HCT116 (cell line): ENCODE data around the gene ACTR3C. TPM values are rescaled to one million over a fixed set of nuclear protein-coding genes. Genes with fewer than 3 reads are reported as not detected.
"Not testable (repeated sequence)": the region's sequence is repeated elsewhere in the genome, so short reads cannot be mapped to it uniquely, and the experiment has no call there.

Source experiments
- ATAC-seq: fragments of 200-7000 bp; cut with Tn5 transposase; 2 replicates; pipeline ENCODE4 v1.9.1; 2020; ENCODE audit warnings: mild to moderate bottlenecking, moderate library complexity
- BruUV-seq: library from RNA; stranded (reverse); fragments of 400-500 nt; replicated peaks from 2 replicates; lab custom pipeline; 2021; lab: Mats Ljungman, UMichigan
- CTCF ChIA-PET: fragments of 300-600 bp; sonication (Branson Sonifier 250); formaldehyde crosslinking; loops from one replicate; lab custom pipeline; 2021; ENCODE audit warnings: antibody characterized with exemption; lab: Charles Lee
- POLR2A ChIA-PET: fragments of 300-600, 350-600 bp; sonication (Branson Sonifier 250); formaldehyde crosslinking; loops from one replicate; lab custom pipeline; 2021; ENCODE audit warnings: antibody characterized with exemption; lab: Charles Lee
- RAD21 ChIA-PET, 2 experiments: fragments of 300-600 bp; sonication (Branson Sonifier 250); formaldehyde crosslinking; loops; one replicate each; lab custom pipeline; 2023; ENCODE audit warnings: low total read pairs in 2 of 2; ENCODE audit not compliant: uncharacterized antibody in 2 of 2, unreplicated experiment in 2 of 2, low non-redundant PET in 1 of 2; lab: Charles Lee
- DNase-seq: peaks from one replicate; pipeline ENCODE4 v3.0.0-alpha.2; 2010; ENCODE audit warnings: low read depth, low spot score
- H2AFZ ChIP-seq: fragments of 200-600 bp; shearing (Covaris generic), sonication (generic); 2 replicates; pipeline ENCODE4 v1.6.1; 2017; ENCODE audit warnings: low read depth, mixed run types, mixed read lengths, antibody characterized with exemption, low read length; ENCODE audit not compliant: poor library complexity, severe bottlenecking
- H3K27ac ChIP-seq: 2 replicates; pipeline ENCODE4 v1.5.1; 2012; ENCODE audit warnings: low read depth, low read length
- H3K27me3 ChIP-seq: fragments of 200-600 bp; sonication (generic); 2 replicates; pipeline ENCODE4 v1.6.1; 2016; ENCODE audit warnings: mixed run types, low read length, mixed read lengths; ENCODE audit not compliant: insufficient read depth
- H3K36me3 ChIP-seq, 2 experiments: fragments of 200-500 bp in 1 of 2; fragments of 200-600 bp in 1 of 2; sonication (Bioruptor generic) in 1 of 2; sonication (generic) in 1 of 2; 2 replicates each; pipeline versions ENCODE4 v1.5.1 to v1.6.1; 2014 to 2016; ENCODE audit warnings: low read length in 2 of 2, inconsistent platforms in 1 of 2, mixed read lengths in 1 of 2, mixed run types in 1 of 2; ENCODE audit not compliant: insufficient read depth in 2 of 2, control insufficient read depth in 1 of 2
- H3K4me1 ChIP-seq, 2 experiments: fragments of 200-600 bp in 1 of 2; sonication (generic) in 1 of 2; 2 replicates each; pipeline versions ENCODE4 v1.5.1 to v1.6.1; 2012 to 2017; ENCODE audit warnings: low read length in 2 of 2, inconsistent platforms in 1 of 2, mild to moderate bottlenecking in 1 of 2, mixed read lengths in 1 of 2, mixed run types in 1 of 2, moderate library complexity in 1 of 2; ENCODE audit not compliant: insufficient read depth in 2 of 2, control insufficient read depth in 1 of 2
- H3K4me2 ChIP-seq: fragments of 200-600 bp; sonication (generic); 2 replicates; pipeline ENCODE4 v1.6.1; 2017; ENCODE audit warnings: mixed run types, low read length, mixed read lengths
- H3K4me3 ChIP-seq, 2 experiments: fragments of 200-600 bp in 1 of 2; sonication (generic) in 1 of 2; replicated peaks in 1 of 2; 2 replicates each; pipeline ENCODE4 v1.5.1; 2011 to 2016; ENCODE audit warnings: low read length in 2 of 2, control low read depth in 1 of 2, low read depth in 1 of 2, mild to moderate bottlenecking in 1 of 2, mixed read lengths in 1 of 2, mixed run types in 1 of 2
- H3K79me2 ChIP-seq: fragments of 200-600 bp; sonication (generic); 2 replicates; pipeline ENCODE4 v1.6.1; 2017; ENCODE audit warnings: mild to moderate bottlenecking, mixed run types, low read length, moderate library complexity, mixed read lengths; ENCODE audit not compliant: insufficient read depth
- H3K9ac ChIP-seq: fragments of 200-600 bp; sonication (generic); 2 replicates; pipeline ENCODE4 v1.6.1; 2016; ENCODE audit warnings: low read length, mixed read lengths
- H3K9me2 ChIP-seq: fragments of 200-600 bp; sonication (generic), shearing (Covaris generic); 2 replicates; pipeline ENCODE4 v1.6.1; 2017; ENCODE audit warnings: mixed run types, mild to moderate bottlenecking, moderate library complexity; ENCODE audit not compliant: insufficient read depth
- H3K9me3 ChIP-seq, 2 experiments: fragments of 200-500 bp in 1 of 2; fragments of 200-600 bp in 1 of 2; sonication (Bioruptor generic) in 1 of 2; sonication (generic) in 1 of 2; 2 replicates each; pipeline ENCODE4 v1.6.1; 2014 to 2017; ENCODE audit warnings: low read length in 2 of 2, mixed read lengths in 2 of 2, inconsistent platforms in 1 of 2, low read depth in 1 of 2, mild to moderate bottlenecking in 1 of 2, mixed run types in 1 of 2, moderate library complexity in 1 of 2; ENCODE audit not compliant: control insufficient read depth in 1 of 2, insufficient read depth in 1 of 2
- H4K20me1 ChIP-seq: fragments of 200-600 bp; sonication (generic), shearing (Covaris generic); 2 replicates; pipeline ENCODE4 v1.6.1; 2017; ENCODE audit warnings: mixed run types, mild to moderate bottlenecking, moderate library complexity; ENCODE audit not compliant: insufficient read depth
- intact Hi-C: fragments of 100-400 bp; cut with micrococcal nuclease; formaldehyde crosslinking; loops from 2 replicates; pipeline ENCODE4 v1.10.0; 2022
- total RNA-seq: library from RNA; stranded (reverse); gene quantifications from one replicate; pipeline ENCODE4 v1.2.1, GENCODE V29; 2021; ENCODE audit not compliant: unreplicated experiment
- TF ChIP-seq, protein P1 (sequence below), 3 experiments: fragments of 200-600 bp in 1 of 3; sonication (generic) in 1 of 3; IDR thresholded peaks in 2 of 3; conservative IDR thresholded peaks in 1 of 3; 2 replicates each; pipeline ENCODE4 v1.5.1; 2012 to 2017; ENCODE audit warnings: low read depth in 2 of 3, low read length in 2 of 3, antibody characterized with exemption in 1 of 3, borderline replicate concordance in 1 of 3, control low read depth in 1 of 3, mild to moderate bottlenecking in 1 of 3, mixed read lengths in 1 of 3, mixed run types in 1 of 3, moderate library complexity in 1 of 3; ENCODE audit not compliant: insufficient read depth in 1 of 3

ACTR3C gene
- total RNA-seq, 1 experiment from 2014 or later: 2.0 TPM

DNA sequence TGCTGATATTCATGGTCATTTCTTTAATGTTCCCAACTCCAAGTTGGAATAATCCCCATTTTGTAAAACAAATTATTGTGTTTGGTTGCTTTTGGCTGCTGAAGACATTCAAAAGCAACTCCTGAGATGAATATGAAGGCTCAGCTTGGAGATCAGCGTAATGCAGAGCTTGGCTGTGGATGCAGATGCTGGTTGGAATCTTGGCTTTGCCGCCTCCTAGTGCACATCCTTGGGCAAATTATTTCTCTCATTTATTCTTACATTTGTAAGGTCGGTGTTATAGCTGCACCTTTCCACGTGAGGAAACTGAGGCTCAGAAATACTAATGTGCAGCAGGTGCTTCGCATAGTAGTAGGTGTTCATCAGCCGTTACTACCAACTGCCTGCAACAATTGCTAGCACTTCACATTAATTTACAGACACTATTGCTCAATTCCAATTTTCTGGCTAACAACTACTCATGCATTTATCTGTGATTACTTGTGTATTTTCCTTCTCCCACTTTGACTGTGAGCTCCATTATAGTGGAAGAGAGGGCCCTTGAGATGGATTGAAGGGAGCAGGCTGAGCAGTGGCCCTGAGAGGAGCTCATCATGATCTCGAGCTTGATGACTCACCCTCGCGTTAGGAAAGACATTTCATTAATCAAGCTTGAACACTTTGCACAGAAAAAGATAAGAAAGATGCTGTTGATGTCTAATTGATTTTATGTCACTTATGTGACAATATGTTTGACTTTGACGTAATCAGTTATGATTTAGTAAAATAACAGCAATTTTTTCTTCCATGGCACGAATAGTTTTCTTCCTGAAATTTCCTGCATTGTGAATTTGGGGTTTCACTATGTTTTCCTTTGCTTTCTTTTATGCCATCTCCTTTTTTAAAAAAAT, 101.0 kb downstream of the ACTR3C start:
- H3K9me2 ChIP-seq, H2AFZ ChIP-seq, H3K9ac ChIP-seq, H3K79me2 ChIP-seq, H3K27ac ChIP-seq, H4K20me1 ChIP-seq, RAD21 ChIA-PET, intact Hi-C loops, H3K36me3 ChIP-seq, H3K4me1 ChIP-seq, H3K4me2 ChIP-seq, BruUV-seq, CTCF ChIA-PET, H3K4me3 ChIP-seq, POLR2A ChIA-PET, H3K9me3 ChIP-seq, DNase-seq, H3K27me3 ChIP-seq: not testable (repeated sequence)
- TF ChIP-seq, protein P1, sequence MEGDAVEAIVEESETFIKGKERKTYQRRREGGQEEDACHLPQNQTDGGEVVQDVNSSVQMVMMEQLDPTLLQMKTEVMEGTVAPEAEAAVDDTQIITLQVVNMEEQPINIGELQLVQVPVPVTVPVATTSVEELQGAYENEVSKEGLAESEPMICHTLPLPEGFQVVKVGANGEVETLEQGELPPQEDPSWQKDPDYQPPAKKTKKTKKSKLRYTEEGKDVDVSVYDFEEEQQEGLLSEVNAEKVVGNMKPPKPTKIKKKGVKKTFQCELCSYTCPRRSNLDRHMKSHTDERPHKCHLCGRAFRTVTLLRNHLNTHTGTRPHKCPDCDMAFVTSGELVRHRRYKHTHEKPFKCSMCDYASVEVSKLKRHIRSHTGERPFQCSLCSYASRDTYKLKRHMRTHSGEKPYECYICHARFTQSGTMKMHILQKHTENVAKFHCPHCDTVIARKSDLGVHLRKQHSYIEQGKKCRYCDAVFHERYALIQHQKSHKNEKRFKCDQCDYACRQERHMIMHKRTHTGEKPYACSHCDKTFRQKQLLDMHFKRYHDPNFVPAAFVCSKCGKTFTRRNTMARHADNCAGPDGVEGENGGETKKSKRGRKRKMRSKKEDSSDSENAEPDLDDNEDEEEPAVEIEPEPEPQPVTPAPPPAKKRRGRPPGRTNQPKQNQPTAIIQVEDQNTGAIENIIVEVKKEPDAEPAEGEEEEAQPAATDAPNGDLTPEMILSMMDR (IDR thresholded peaks at IDR 0.05 in 2 of 3, conservative IDR thresholded peaks at IDR 0.05 in 1 of 3; ENCODE audit: borderline replicate concordance in 1 of 3, insufficient read depth in 1 of 3, low read depth in 2 of 3, low read length in 2 of 3): peak in 1 of 3 experiments; percentile 7; a peak in 1 of 6 replicates
- ATAC-seq: peak; percentile 42; the same call in 1 of the 2 replicates

DNA sequence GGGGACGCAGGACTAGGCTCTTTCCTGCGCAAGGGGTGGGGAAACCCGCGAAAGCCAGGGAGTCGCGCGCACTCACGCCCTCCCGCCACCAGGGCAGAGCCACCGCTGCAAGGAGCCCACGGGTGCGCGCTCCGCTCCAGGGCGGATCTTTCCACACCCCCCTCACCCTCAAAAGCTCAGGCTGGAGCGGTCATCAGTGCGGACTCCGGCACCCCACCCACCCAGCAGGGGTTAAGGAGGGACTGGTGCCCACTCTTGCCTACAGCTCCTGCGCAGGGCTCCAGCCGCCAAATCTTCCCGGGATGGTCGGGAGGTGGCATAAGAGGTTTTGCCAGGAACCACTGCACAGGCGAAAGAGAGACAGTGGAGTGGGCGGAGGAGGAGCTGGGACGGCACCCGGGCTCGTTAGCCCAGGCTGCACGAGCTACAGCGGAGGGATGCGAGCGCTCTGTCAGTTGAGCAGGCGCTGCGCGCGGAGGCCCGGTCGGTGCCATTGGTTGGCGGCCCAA, 102.6 kb downstream of the ACTR3C start:
- CTCF ChIA-PET, ATAC-seq, H3K4me1 ChIP-seq, H3K4me3 ChIP-seq, intact Hi-C loops, H3K79me2 ChIP-seq, POLR2A ChIA-PET, H3K27ac ChIP-seq, H3K9me2 ChIP-seq, RAD21 ChIA-PET, H3K9me3 ChIP-seq, H3K36me3 ChIP-seq, H3K27me3 ChIP-seq, H2AFZ ChIP-seq, H3K9ac ChIP-seq, H4K20me1 ChIP-seq, BruUV-seq, H3K4me2 ChIP-seq, DNase-seq: not testable (repeated sequence)

DNA sequence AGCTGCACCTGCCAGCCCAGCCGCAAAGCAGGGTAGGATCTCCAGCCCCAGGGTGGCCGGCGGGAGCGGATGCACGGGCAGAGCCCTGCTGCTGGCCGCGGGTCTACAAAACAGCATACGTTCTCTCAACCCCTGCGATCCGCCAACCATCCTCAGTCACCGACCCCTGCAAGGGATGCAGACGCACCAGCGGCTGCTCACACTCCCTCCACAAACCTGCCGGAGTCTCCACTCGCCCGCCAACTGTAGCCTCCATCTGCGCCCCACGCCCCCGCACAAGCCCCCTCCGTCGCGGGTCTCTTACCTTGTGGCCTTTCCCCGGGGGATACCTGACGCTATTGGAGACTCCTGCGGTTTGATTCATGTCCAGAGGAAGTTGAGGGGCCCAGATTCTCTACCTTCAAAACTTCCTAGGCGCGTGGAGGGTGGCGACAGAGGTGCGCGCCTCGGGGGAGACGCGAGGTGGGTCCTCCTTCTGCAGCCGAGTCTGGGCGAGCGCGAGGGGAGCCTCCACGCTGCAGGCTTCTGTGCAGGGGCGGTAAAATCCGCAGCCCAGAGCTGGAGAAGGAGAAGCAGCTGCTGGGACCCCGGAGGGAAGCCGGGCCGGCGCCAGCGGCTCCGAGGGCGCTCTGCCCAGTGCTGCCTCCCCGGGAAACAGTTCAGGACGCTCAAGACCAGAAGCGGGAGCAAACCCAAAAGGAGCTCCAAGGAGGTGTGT, 103.2 kb downstream of the ACTR3C start:
- RAD21 ChIA-PET, DNase-seq, H3K79me2 ChIP-seq, ATAC-seq, H3K9me3 ChIP-seq, H3K36me3 ChIP-seq, H3K4me1 ChIP-seq, H3K9me2 ChIP-seq, H3K27ac ChIP-seq, H4K20me1 ChIP-seq, POLR2A ChIA-PET, H3K27me3 ChIP-seq, CTCF ChIA-PET, BruUV-seq, H3K4me2 ChIP-seq, H2AFZ ChIP-seq, H3K9ac ChIP-seq, intact Hi-C loops, H3K4me3 ChIP-seq: not testable (repeated sequence)
